HG03442 (cell line): ENCODE results near the gene GPHN.
"Not testable (repeated sequence)": the region's sequence is repeated elsewhere in the genome, so short reads cannot be mapped to it uniquely, and the experiment has no call there.

ENCODE experiments used
- ATAC-seq: cut with Tn5 transposase; IDR thresholded peaks from one replicate; pipeline ENCODE4 v1.9.1; 2021; ENCODE audit warnings: mild to moderate bottlenecking, moderate library complexity; ENCODE audit not compliant: unreplicated experiment

GPHN gene

DNA sequence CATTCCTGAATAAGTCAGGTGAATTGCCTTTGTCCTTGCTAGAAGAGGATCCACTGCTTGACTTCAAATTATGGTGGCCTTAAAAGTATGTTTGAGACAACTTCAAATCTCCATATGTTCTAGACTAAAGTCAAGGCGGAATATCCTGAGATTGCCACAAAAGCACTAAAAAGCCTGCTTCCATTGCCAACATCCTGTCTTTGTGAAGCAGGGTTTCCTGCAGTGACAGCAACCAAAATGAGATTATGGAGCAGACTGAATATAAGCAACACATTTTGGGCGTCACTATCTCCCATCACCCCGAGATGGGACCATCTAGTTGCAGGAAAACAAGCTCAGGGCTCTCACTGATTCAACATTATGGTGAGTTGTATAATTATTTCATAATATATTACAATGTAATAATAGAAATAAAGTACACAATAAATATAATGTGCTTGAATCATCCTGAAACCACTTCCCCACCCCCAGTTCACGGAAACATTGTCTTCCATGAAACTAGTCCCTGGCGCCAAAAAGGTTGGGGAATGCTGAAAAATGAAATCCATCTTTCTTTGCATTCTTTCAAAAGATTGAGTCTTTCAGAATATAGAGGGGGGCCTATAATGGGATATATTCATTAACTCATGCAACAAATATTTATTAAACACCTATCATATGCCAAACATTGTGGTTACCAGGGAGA is 143.7 kb downstream of the GPHN start:
- ATAC-seq, result no peak

DNA sequence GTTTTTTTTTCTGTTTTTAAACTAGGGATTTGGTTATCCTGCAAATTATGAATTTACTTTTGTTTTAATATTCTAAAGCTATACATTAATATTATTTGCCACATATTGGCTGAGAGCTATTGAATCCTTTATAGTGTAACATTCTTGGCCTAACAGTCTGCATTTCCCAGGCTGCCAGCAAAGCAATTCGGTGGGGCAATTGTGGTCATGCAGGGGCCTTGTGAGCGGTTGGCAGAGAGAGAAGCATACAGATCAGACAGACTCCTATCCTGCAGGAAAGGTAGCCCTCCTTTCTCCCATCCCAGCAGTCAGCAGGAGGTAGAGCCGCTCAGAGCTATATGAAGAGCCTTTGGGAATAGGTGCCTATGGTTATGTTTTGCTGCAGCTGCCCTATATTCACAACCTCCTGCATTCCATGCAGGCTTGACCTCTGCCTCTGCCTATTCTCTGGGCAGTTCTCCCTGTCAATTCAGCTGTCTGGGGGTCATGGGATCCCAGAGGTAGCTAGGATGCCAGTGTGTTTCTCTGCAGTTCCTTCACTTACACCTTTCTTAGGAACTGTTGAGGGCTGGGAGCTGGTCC is 144.7 kb downstream of the GPHN start:
- ATAC-seq, result no peak

DNA sequence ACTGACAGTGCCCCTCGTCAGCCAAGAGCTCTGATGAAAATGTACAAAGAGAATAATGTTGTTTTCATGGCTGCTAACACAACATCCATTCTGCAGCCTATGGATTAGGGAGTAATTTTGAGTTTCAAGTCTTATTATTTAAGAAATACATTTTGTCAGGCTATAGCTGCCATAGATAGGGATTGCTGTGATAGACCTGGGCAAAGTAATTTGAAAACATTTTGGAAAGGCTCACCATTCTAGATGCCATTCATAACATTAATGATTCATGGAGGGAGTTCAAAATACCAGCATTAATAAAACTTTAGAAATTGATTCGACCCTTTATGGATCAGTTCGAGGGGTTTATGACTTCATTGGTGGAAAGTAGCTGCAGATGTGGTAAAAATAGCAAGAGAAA is 149.8 kb downstream of the GPHN start:
- no peak for ATAC-seq

DNA sequence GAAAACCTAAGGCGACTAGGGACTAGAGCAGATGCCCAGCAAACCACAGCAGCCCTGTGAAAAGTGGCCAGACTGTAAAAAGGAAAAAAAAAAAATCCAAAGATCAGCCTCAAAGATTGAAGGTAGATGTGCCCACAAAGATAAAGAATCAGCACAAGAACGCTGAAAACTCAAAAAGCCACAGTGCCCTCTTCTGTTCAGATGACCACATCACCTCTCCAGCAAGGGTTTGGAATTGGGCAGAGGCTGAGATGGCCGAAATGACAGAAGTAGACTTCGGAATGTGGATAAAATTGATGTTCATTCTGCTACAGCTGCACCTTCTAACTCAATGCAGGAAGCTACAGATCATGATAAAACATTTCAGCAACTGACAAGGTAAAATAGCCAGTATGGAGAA is 154.4 kb downstream of the GPHN start:
- no peak for ATAC-seq

DNA sequence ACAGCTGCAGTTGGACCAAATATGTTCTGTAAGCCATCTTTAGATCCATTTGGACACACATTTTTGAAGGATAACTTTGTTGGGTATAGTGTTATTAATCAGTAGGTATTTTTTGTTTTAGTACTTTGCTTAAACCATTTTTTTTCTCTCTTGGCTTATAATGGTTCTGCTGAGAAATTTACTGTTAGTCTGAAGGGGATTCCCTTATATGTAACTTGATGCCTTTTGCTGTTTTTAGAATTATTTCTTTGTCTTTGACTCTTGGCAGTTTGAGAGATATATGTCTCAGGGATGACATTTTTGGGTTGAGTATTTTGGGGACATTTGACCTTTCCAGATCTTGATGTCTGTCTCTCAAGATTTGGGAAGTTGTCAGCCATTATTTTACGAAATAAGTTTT is 169.8 kb downstream of the GPHN start:
- ATAC-seq, result no peak

DNA sequence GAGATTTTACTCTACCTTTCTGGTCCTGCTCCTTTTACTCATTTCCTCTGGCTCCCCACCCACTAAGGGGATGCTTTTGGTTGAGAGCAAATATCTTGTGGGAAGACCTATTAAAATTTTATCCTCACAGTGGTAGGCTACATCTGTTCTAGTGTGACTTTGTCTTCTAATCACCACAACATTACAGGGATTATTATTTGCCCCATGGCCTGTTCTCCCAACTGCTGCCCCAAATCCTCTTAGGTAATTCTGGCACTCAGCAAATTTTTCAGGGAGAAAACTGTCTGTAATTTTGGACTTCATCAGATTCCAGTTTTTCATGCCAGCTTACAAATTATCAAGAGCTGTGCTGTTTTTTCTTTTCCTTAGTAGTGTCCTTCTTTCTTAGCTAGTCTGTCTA is 172.3 kb downstream of the GPHN start:
- ATAC-seq, result no peak

DNA sequence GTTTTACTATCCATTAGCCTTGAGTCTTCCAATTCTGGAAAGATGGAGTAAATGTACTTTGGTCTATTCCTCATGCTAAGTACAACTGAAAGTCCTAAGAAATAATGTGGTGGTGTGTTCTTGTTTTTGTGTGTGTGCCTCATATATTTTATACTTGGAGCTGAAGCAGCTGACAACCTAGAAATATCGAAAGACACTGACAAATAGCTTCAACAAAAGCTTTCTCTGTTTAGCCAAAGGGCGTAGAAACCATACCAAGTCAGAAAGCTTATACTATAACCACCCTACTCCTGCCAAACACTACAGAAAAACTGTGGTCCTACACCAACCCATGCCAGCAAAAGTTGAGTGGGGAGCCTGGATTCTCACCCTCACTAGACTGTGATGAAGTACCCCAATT is 188.4 kb downstream of the GPHN start:
- no peak for ATAC-seq

DNA sequence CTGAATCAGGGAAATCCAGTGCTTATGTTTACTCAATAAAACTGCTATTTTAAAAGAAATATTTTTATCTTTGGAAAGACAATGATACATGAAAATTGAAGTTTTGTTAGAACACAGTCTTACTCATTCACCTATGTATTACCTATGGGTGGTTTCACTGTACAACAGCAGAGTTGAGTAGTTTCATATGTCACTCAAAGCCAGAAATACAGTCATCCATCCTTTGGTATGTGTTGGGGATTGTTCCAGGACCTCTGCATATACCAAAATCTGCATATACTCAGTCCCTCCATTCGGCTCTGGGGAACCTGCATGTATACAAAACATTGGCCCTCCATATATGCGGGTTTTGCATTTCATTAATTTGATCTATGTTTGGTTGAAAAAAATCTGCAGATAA is 190.6 kb downstream of the GPHN start:
- no peak for ATAC-seq

DNA sequence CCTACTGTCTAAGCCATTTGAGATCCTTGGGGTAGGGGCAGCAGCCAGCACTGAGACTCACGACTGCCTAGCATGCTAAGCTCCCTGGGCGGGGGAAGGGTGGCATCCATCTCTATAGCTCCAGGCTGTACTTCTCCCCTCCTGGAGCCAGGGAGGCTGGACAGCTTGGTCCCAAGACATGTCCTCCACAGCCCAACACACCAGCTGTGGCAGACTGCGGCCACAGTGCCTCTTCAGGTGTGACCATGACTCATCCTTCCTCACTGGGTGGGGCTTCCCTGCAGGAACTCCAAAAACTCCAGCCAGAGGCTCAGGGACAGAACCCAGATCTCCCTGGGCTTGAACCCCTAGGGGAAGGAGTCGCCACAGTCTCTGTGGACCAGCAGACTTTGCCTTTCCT is 193.9 kb downstream of the GPHN start:
- no peak for ATAC-seq

DNA sequence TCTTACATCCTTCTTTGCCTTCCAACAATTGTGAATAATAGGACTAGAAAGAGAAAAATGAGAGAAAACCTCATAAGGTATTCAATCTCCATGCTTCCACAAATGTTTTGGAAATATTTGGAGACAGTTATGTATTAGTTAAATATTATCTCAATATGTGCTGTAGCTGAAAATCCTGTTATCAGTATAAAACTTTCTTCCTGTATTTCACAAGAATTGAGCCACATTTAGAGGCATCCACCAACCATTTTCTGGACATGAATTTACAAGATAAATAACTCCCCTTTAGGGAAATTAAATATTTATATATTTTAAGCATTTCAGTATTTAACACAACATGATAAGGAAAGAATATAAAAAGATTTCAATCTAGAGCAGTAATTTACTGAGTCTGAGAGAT is 200.3 kb downstream of the GPHN start:
- ATAC-seq, result no peak

DNA sequence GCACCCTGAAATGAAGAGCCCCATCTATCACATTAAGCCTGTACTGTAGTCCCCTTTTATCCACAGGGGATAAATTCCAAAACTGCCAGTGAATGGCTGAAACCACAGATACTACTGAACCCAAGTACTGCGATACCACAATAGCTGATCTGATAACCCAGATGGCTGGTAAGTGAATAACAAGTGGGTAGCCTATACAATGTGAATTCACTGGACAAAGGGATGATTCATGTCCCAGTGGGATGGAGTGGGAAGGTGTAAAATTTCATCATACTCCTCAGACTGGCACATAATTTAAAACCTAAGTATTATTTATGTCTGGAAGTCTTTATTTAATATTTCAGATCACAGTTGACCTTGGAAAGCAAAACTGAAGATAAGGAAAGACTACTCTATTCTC is 201.3 kb downstream of the GPHN start:
- ATAC-seq, result no peak

DNA sequence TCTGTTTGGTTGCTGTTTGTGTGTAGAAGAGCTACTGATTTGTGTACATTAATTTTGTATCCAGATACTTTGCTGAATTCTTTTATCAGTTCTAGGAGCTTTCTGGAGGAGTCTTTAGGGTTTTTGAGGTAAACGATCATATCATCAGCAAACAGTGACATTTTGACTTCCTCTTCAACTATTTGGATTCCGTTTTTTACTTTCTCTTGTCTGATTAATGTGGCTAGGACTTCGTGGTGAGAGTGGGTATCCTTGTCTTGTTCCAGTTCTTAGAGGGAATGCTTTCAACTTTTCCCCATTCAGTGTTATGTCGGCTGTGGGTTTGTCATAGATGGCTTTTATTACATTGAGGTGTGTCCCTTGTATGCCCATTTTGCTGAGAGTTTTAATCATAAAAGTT is 206.3 kb downstream of the GPHN start:
- ATAC-seq, result not testable (repeated sequence)

DNA sequence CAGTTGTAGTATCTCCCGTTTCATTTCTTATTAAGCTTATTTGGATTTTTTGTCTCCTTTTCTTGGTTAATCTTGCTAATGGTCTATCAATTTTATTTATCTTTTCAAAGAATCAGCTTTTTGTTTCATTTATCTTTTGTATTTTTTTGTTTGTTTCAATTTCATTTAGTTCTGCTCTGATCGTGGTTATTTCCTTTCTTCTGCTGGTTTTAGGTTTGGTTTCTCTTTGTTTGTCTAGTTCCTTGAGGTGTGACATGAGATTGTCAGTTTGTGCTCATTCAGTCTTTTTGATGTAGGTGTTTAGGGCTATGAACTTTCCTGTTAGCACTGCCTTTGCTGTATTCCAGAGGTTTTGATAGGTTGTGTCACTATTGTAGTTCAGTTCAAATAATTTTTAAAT is 207.4 kb downstream of the GPHN start:
- not testable (repeated sequence) for ATAC-seq

DNA sequence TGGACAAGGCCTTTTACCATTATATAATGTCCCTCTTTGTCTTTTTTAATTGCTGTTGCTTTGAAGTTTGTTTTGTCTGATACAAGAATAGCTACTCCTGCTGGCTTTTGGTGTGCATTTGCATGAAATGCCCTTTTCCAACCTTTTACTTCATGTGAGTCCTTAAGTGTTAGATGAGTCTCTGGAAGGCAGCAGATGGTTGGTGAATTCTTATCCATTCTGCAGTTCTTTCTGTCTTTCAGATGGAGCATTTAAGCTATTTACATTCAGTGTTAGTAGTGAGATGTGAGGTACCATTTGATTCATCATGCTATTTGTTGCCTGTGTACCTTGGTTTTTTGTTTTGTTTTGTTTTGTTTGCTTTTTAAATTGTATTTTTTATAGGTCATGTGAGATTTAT is 208.3 kb downstream of the GPHN start:
- no peak for ATAC-seq

DNA sequence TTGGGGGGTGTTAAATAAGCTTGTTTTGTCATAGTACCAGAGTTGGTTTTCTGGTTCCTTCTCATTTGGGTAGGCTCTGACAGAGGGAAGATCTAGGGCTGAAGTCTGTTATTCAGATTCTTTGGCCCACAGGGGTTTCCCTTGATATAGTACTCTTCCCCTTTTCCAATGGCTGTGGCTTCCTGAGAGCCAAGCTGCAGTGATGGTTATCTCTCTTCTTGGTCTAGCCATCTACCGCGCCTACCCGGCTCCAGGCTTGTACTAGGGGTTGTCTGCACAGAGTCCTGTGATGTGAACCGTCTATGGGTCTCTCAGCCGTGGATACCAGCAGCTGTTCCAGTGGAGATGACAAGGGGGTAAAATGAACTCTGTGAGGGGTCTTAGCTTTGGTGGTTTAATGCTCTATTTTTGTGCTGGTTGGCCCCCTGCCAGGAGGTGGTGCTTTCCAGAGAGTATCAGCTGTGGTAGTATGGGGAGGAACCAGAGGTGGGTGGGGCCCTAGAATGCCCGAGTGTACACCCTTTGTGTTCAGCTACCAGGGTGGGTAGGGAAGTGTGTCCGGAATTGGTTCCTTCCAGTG is 209.7 kb downstream of the GPHN start:
- ATAC-seq, result no peak

DNA sequence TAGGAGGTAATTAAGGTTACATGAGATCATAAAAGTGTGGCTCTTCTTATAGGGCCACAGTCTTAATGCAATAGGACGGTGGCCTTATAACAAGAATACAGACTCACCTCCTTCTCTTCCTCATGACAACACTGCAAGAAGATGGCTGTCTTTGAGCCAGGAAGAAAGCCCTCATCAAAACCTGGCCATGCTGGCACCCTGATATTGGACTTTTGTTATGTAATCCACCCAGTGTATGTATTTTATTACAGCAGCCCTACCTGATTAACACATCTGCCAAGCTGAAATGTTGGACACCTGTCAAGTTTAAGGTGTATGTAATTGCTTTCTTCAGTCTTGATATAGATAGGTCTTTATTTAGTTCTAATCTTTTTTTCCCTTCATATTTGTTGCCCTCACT is 217.0 kb downstream of the GPHN start:
- no peak for ATAC-seq

DNA sequence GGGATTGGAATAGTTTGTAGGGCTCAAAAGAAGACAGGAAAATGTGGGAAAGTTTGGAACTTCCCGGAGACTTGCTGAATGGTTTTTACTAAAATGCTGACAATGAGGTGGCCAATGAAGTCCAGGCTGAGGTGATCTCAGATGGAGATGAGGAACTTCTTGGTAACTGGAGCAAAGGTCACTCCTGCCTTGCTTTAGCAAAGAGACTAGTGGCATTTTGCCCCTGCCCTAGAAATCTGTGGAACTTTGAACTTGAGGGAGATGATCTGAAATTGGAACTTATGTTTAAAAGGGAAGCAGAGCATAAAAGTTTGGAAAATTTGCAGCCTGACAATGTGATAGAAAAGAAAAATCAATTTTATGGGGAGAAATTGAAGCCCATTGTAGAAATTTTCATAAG is 223.4 kb downstream of the GPHN start:
- not testable (repeated sequence) for ATAC-seq

DNA sequence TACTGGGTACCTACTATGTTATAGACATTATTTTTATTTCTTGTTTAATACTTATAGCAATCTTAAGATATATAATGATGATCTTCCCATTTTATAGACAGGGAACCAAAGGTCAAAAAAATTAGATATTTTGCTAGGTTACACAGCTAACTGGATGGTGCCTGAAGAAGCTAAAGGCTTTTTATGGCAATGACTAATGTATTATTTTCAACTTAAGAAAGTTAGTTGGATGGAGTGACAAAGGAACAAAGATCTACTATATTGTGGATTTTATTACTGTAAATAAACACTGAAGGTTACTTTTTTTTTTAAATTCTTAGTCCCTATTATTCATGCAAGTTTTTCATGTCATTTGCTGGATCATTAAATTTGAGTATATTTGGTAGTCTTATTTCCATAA is 227.9 kb downstream of the GPHN start:
- ATAC-seq, result no peak

DNA sequence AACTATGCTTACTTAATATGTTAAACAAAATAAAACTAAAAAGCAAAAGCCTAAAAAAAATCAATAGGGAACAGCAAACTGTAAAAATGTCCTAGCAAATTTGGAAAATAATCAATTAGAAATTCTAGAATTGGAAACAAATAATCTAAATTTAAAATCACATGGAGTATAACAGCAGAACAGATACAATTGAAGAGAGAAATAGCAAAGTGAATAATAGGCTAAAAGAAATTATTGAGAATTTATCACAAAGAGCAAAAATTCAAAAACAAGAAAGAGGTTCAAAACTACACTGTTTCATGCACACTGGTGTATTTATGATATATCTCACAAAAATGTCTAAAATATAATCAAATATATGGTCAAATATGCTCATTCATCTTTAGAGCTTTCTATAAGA is 231.9 kb downstream of the GPHN start:
- ATAC-seq, result no peak

DNA sequence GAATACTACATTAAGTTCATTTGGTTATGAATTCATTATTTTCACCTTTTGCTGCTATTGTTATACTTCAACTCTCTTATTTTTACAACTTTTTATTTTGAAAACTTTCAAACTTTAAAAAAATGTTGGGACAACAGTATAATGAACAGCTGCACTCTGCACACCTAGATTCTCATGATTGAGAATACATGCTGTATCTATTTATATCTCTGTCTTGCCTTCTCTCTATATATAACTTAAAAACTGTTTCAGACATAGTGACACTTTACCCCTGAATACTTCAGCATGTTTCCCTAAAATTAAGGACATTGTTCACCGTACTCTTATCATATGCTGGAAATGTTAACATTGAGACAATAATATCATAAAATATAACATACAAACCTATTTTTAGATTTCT is 237.1 kb downstream of the GPHN start:
- no peak for ATAC-seq

DNA sequence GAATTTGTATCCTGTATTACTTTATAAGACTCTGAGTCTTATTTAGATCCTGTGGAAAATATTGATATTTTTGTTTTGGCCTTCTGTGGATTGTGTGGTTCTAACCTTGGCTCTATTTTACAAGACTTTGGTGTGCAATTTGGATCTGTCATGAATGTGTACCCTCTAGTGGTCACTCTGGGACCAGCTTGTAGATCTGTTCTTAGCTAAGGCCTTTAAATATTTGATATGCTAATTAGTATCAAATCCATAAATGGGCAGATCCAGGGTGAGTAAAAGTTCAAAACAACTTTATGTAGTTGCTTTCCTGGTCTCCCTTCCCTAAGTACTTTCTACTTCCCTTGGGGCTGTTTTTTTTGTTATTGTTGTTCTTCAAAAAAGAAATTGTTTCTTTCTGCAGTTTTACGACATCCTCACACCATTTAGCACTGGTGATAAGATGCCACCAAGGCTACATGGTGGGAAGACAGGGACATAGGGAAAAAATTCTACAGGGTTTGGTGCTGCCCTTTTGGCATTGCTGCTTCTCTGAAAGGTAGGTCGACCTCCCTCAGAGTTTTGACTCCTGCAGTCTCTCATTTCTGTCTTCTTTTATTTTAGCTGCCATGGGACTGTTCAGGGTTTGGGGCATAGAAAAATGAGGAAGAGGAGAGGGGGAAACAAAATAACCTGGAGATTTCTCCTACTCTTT is 238.5 kb downstream of the GPHN start:
- ATAC-seq, result no peak

DNA sequence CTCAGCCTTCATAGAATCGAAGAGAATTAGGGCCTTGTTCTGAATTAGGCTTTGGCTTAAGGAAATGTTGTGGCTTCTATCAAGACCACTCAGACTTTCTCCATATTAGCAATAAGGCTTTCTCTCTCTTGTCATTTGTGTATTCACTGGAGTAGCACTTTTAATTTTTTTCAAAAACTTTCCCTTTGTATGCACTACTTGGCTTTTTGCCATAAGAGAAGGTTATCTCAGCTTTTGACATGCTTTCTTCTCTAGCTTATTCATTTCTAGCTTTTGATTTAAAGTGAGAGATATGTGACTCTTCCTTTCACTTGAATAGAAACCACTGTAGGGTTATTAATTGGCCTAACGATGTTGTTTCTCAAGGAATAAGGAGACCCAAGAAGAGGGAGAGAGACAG is 244.2 kb downstream of the GPHN start:
- ATAC-seq, result no peak
